NB4 (cell line): Measurements from ENCODE around the gene CPA1.

Source experiments
- CTCF ChIP-seq: IDR thresholded peaks from one replicate; pipeline ENCODE4 v1.5.1; 2012; ENCODE audit warnings: low read depth, low read length
- POLR2A ChIP-seq: IDR thresholded peaks from 2 replicates; pipeline ENCODE4 v1.6.1; 2011; ENCODE audit warnings: mild to moderate bottlenecking; ENCODE audit not compliant: insufficient read length; ENCODE audit errors: extremely low read depth

- TF ChIP-seq POLR2A: no peak
- TF ChIP-seq CTCF: no peak
Measured at GRCh38 chr7:130369110-130369711, 11.1 kb upstream of the CPA1 start.
